Measurements from ENCODE around the gene CAMSAP2. TPM values are rescaled to one million over a fixed set of nuclear protein-coding genes. Genes with fewer than 3 reads are reported as not detected.
"Not testable (repeated sequence)": the region's sequence is repeated elsewhere in the genome, so short reads cannot be mapped to it uniquely, and the experiment has no call there.

Gene CAMSAP2
- total RNA-seq, 2 donors from 2014 or later, result 22.1 to 22.2 TPM

DNA sequence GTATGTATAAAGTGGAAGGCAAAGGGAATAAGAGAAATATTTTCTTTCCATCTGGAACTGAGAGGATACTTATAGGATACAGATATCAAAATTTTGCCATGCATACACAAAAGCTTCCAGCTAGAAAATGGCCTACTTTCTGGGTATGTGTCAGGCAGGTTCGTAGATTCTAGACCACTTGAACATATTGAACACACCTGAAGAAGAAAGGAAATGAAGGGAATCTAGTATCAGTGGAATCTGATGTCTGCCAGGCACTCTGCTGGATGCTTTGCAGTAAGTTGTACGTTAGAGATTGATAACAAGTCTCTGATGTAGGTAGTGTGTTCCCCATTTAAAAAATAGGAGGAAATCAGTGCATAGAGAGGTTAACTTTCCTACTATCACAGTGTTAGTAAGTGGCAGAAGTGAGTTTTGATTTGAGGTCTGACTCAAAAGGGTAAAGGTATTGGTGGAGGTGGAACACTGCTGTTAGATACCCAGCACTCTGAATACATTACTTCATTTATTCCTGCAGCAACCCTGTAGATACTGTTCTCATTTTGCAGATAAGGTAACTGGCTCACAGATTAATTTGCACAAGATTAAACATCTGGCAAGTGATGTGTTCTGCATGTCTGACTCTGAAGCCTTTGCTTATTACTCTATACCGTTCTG, 3.0 kb downstream of the CAMSAP2 start:
- Mint-ChIP-seq H3K4me1 (peaks cover 27% of the 10 kb centered on the region), H3K4me3 (peak overlapping the region; percentile 93), H3K9me3 (no peaks in the 10 kb centered on the region), H3K27ac (no peak overlapping the region), H3K27me3 (ENCODE audit: insufficient read depth) (peaks cover 3% of the 10 kb centered on the region), H3K36me3 (ENCODE audit: low read depth) (peaks cover 4% of the 10 kb centered on the region)
- peaks cover 3% of the 10 kb centered on the region for H3K4me1 ChIP-seq (ENCODE audit: control insufficient read depth, insufficient read depth, low read length)
- peak overlapping the region; percentile 99 for H3K4me3 ChIP-seq (ENCODE audit: low read length)
- no peak overlapping the region for H3K9ac ChIP-seq (ENCODE audit: extremely low read depth, low read length, poor library complexity, severe bottlenecking)
- no peaks in the 10 kb centered on the region for H3K9me3 ChIP-seq (ENCODE audit: control insufficient read depth, low read length)
- TF ChIP-seq, protein P1, sequence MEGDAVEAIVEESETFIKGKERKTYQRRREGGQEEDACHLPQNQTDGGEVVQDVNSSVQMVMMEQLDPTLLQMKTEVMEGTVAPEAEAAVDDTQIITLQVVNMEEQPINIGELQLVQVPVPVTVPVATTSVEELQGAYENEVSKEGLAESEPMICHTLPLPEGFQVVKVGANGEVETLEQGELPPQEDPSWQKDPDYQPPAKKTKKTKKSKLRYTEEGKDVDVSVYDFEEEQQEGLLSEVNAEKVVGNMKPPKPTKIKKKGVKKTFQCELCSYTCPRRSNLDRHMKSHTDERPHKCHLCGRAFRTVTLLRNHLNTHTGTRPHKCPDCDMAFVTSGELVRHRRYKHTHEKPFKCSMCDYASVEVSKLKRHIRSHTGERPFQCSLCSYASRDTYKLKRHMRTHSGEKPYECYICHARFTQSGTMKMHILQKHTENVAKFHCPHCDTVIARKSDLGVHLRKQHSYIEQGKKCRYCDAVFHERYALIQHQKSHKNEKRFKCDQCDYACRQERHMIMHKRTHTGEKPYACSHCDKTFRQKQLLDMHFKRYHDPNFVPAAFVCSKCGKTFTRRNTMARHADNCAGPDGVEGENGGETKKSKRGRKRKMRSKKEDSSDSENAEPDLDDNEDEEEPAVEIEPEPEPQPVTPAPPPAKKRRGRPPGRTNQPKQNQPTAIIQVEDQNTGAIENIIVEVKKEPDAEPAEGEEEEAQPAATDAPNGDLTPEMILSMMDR (conservative IDR thresholded peaks at IDR 0.05), result no peak
- H3K27ac ChIP-seq (ENCODE audit: low read depth, low read length), result no peak overlapping the region
- DNase-seq, result no peak
- WGBS, 2 experiments (ENCODE audit: insufficient coverage in 1 of 2, insufficient read length in 1 of 2), result 38 to 61% methylated on average over 1 to 3 of the region's 3 CpGs
- no peaks in the 10 kb centered on the region for H3K27me3 ChIP-seq (ENCODE audit: control insufficient read depth, insufficient read depth, low read length, poor library complexity, severe bottlenecking)
- H3K36me3 ChIP-seq (ENCODE audit: control insufficient read depth, insufficient read depth, low read length), result no peaks in the 10 kb centered on the region

DNA sequence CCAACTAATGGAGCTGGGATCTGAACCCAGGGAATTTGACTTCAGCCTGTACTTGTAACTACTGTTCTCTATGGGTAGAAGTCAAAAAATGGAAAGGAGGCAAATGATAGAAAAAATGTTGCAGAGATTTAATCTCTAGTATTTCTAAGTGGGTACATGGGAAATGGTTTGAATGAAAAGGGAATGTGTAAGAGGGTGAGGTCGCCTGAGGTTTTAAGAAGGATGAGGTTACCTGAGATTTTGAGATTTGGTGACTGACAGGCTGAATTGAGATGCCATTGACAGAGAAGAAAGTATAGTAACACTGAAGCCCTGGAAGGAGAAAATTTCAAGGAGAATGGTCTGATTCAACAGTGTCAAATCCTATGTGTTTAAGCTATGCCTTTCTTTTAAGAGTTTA, 5.5 kb downstream of the CAMSAP2 start:
- TF ChIP-seq, protein P1 (conservative IDR thresholded peaks at IDR 0.05), result no peak
- H3K27me3 Mint-ChIP-seq (ENCODE audit: insufficient read depth), result no peaks in the 10 kb centered on the region
- Histone ChIP-seq H3K9ac (ENCODE audit: extremely low read depth, low read length, poor library complexity, severe bottlenecking) (no peak overlapping the region), H3K9me3 (ENCODE audit: control insufficient read depth, low read length) (no peaks in the 10 kb centered on the region), H3K27me3 (ENCODE audit: control insufficient read depth, insufficient read depth, low read length, poor library complexity, severe bottlenecking) (no peaks in the 10 kb centered on the region), H3K27ac (ENCODE audit: low read depth, low read length) (no peak overlapping the region), H3K4me1 (ENCODE audit: control insufficient read depth, insufficient read depth, low read length) (no peaks in the 10 kb centered on the region), H3K36me3 (ENCODE audit: control insufficient read depth, insufficient read depth, low read length) (peaks cover 3% of the 10 kb centered on the region), H3K4me3 (ENCODE audit: low read length) (no peak overlapping the region)
- no peak overlapping the region for H3K4me3 Mint-ChIP-seq
- peaks cover 14% of the 10 kb centered on the region for H3K36me3 Mint-ChIP-seq (ENCODE audit: low read depth)
- H3K9me3 Mint-ChIP-seq, result no peaks in the 10 kb centered on the region
- no peak for DNase-seq
- 87 to 93% methylated on average over 1 of the region's 1 CpG for WGBS, 2 experiments (ENCODE audit: insufficient coverage in 1 of 2, insufficient read length in 1 of 2)
- peaks cover 24% of the 10 kb centered on the region for H3K4me1 Mint-ChIP-seq
- no peak overlapping the region for H3K27ac Mint-ChIP-seq

DNA sequence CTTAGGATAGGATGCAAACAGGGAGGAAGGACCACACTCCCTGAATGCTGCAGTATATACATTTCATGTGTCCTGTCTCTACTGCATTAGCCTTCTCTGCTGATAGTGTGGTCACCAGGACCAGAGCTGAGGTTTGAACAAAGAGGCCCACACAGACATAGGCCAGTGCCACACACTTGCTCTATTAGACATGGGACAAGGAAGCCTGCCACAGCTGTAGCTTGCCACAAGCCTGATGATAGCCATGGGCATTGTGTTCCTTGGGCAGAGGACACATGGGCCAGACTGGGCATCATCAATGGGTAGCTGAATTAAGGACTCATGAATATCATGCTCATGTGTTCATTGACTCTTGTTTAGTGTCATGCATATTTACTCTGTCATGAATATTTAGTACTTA, 10.4 kb downstream of the CAMSAP2 start:
- H3K9me3 Mint-ChIP-seq, result no peaks in the 10 kb centered on the region
- no peak overlapping the region for H3K9ac ChIP-seq (ENCODE audit: extremely low read depth, low read length, poor library complexity, severe bottlenecking)
- no peak for DNase-seq
- no peaks in the 10 kb centered on the region for H3K27me3 ChIP-seq (ENCODE audit: control insufficient read depth, insufficient read depth, low read length, poor library complexity, severe bottlenecking)
- peaks cover 3% of the 10 kb centered on the region for H3K4me1 Mint-ChIP-seq
- H3K27ac ChIP-seq (ENCODE audit: low read depth, low read length), result no peak overlapping the region
- no peaks in the 10 kb centered on the region for H3K4me1 ChIP-seq (ENCODE audit: control insufficient read depth, insufficient read depth, low read length)
- no peak overlapping the region for H3K4me3 ChIP-seq (ENCODE audit: low read length)
- H3K4me3 Mint-ChIP-seq, result no peak overlapping the region
- H3K27me3 Mint-ChIP-seq (ENCODE audit: insufficient read depth), result no peaks in the 10 kb centered on the region
- TF ChIP-seq, protein P1 (conservative IDR thresholded peaks at IDR 0.05), result no peak
- peaks cover 23% of the 10 kb centered on the region for H3K36me3 Mint-ChIP-seq (ENCODE audit: low read depth)
- H3K9me3 ChIP-seq (ENCODE audit: control insufficient read depth, low read length), result no peaks in the 10 kb centered on the region
- peaks cover 3% of the 10 kb centered on the region for H3K36me3 ChIP-seq (ENCODE audit: control insufficient read depth, insufficient read depth, low read length)
- H3K27ac Mint-ChIP-seq, result no peak overlapping the region

DNA sequence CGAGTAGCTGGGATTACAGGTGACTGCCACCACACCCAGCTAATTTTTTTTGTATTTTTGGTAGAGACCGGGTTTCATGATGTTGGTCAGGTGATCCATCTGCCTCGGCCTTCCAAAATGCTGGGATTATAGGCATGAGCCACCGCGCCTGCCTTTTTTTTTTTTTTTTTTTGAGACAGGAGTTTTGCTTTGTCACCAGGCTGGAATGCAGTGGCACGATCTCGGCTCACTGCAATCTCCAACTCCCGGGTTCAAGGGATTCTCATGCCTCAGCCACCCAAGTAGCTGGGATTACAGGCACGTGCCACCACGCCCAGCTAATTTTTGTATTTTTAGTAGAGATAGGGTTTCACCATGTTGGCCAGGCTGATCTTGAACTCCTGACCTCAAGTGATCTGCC, 12.1 kb downstream of the CAMSAP2 start:
- not testable (repeated sequence) for H3K27ac ChIP-seq (ENCODE audit: low read depth, low read length); H3K4me3 ChIP-seq (ENCODE audit: low read length); H3K4me1 ChIP-seq (ENCODE audit: control insufficient read depth, insufficient read depth, low read length); H3K9me3 Mint-ChIP-seq; H3K36me3 ChIP-seq (ENCODE audit: control insufficient read depth, insufficient read depth, low read length); H3K9me3 ChIP-seq (ENCODE audit: control insufficient read depth, low read length); DNase-seq; H3K27ac Mint-ChIP-seq; H3K9ac ChIP-seq (ENCODE audit: extremely low read depth, low read length, poor library complexity, severe bottlenecking); H3K4me1 Mint-ChIP-seq; H3K27me3 Mint-ChIP-seq (ENCODE audit: insufficient read depth); H3K4me3 Mint-ChIP-seq; H3K27me3 ChIP-seq (ENCODE audit: control insufficient read depth, insufficient read depth, low read length, poor library complexity, severe bottlenecking)
- H3K36me3 Mint-ChIP-seq (ENCODE audit: low read depth), result peaks cover 23% of the 10 kb centered on the region
- WGBS, 2 experiments (ENCODE audit: insufficient coverage in 1 of 2, insufficient read length in 1 of 2), result 96 to 98% methylated on average over 8 to 10 of the region's 10 CpGs
